Measurements from ENCODE around the gene SLC24A3.

SLC24A3 gene

DNA sequence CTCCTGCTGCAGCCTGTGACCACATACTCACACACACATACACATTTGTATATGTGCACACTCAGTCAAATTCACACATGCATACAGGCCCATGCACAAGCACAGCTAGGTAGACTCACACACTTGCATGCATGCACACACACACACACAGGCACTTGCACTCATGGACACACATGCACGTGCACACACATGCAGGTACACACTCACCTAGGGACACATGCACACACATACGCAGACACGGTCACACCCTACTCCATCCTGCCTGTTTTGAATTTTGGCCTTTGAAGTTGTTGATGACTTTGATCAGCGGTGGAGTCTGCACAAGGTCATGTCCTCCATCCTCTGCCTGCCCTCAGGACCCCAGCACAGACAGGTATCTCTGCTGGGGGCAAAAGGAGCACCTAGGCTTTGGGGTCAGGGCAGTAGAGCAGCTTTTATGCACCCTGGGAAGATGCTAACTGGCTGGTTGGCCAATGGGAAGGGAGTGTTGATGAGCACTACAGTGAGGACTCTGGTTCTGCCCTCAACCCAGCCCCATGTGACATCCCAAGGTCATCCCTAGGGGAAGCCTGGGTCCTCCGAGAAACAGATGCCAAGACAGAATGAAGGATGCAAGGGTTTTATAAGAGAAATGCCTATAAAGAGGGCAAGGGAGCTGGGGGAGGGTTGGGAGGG is 218.3 kb downstream of the SLC24A3 start:
- Histone ChIP-seq H2BK120ac (ENCODE audit: low read depth, low read length) (no peak overlapping the region), H3K79me2 (ENCODE audit: control insufficient read depth, insufficient read depth, low read length) (no peaks in the 10 kb centered on the region), H4K5ac (ENCODE audit: low read length) (no peak overlapping the region), H3K79me1 (ENCODE audit: low read length) (no peaks in the 10 kb centered on the region), H4K8ac (ENCODE audit: low read depth, low read length) (no peak overlapping the region), H3K27me3 (ENCODE audit: insufficient read depth, low read length, poor library complexity) (no peaks in the 10 kb centered on the region), H2BK5ac (ENCODE audit: low read length) (no peak overlapping the region), H3K4me1 (ENCODE audit: control insufficient read depth, low read depth, low read length) (peaks cover 5% of the 10 kb centered on the region), H3K4ac (ENCODE audit: low read depth, low read length) (no peak overlapping the region), H3K4me2 (ENCODE audit: low read length) (no peak overlapping the region), H3K4me3 (ENCODE audit: low read length) (no peak overlapping the region), H3K27ac (ENCODE audit: low read depth, low read length) (no peak overlapping the region), H3K36me3 (ENCODE audit: control insufficient read depth, insufficient read depth, low read length) (no peaks in the 10 kb centered on the region), H3K56ac (ENCODE audit: low read length) (no peak overlapping the region), H2BK15ac (replicated peaks; ENCODE audit: low read depth) (no peak overlapping the region), H3K9ac (ENCODE audit: low read length) (no peak overlapping the region), H2AK5ac (ENCODE audit: low read length) (no peak overlapping the region), H3K18ac (ENCODE audit: low read length) (no peak overlapping the region), H3K23ac (ENCODE audit: low read length) (no peak overlapping the region)
- no peak for DNase-seq
- no CpG with 5 or more reads among the region's 5 CpGs for WGBS (ENCODE audit: extremely low coverage, insufficient coverage, low lambda C conversion rate)

DNA sequence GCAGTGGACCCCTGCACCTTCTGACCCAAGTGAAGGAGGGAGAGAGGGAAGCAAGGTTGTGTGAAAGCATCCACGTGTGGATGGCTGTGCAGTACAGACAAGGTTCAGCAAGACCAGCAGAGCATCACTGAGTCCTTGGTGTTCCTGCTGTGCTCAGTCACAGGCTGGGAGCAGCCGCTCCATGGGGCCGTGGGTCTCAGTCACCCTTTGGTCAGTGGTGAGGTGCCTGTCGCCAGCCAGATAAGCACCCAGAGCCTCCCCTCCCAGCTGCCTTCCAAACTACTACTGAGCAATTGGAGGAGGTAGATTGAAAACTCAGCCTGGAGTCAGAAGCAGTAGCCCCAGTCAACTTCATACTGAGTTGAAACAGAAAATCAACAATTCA is 218.9 kb downstream of the SLC24A3 start:
- Histone ChIP-seq H3K79me1 (ENCODE audit: low read length) (no peaks in the 10 kb centered on the region), H3K56ac (ENCODE audit: low read length) (no peak overlapping the region), H3K9ac (ENCODE audit: low read length) (no peak overlapping the region), H3K23ac (ENCODE audit: low read length) (no peak overlapping the region), H3K4ac (ENCODE audit: low read depth, low read length) (no peak overlapping the region), H3K4me3 (ENCODE audit: low read length) (no peak overlapping the region), H4K5ac (ENCODE audit: low read length) (no peak overlapping the region), H3K79me2 (ENCODE audit: control insufficient read depth, insufficient read depth, low read length) (no peaks in the 10 kb centered on the region), H3K4me2 (ENCODE audit: low read length) (no peak overlapping the region), H2BK120ac (ENCODE audit: low read depth, low read length) (no peak overlapping the region), H3K4me1 (ENCODE audit: control insufficient read depth, low read depth, low read length) (peaks cover 5% of the 10 kb centered on the region), H2BK15ac (replicated peaks; ENCODE audit: low read depth) (no peak overlapping the region), H3K27ac (ENCODE audit: low read depth, low read length) (no peak overlapping the region), H4K8ac (ENCODE audit: low read depth, low read length) (no peak overlapping the region), H3K18ac (ENCODE audit: low read length) (no peak overlapping the region), H3K27me3 (ENCODE audit: insufficient read depth, low read length, poor library complexity) (no peaks in the 10 kb centered on the region), H3K36me3 (ENCODE audit: control insufficient read depth, insufficient read depth, low read length) (no peaks in the 10 kb centered on the region), H2AK5ac (ENCODE audit: low read length) (no peak overlapping the region), H2BK5ac (ENCODE audit: low read length) (no peak overlapping the region)
- no peak for DNase-seq
- no CpG with 5 or more reads among the region's 4 CpGs for WGBS (ENCODE audit: extremely low coverage, insufficient coverage, low lambda C conversion rate)

DNA sequence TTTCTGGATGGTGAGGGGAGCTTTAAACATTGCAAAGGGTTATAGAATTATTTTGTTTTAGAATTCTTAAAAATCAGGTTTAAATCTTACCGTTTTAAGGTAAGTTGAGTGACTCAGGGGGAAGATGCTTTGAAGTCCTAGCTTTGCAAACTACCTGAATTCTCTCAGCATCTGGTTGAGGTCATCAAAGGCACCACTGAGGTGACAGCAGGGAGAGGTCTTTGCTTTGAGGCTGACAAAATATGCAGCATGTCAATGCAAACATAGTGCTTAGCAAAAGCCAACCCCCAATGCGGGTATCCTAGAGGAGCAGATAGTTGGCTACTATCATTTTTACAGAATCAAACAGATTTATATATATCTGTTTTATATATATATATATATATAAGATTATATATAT is 219.5 kb downstream of the SLC24A3 start:
- no peak overlapping the region for H3K9ac ChIP-seq (ENCODE audit: low read length)
- no peaks in the 10 kb centered on the region for H3K79me1 ChIP-seq (ENCODE audit: low read length)
- H4K5ac ChIP-seq (ENCODE audit: low read length): no peak overlapping the region
- no CpG with 5 or more reads among the region's 2 CpGs for WGBS (ENCODE audit: extremely low coverage, insufficient coverage, low lambda C conversion rate)
- no peaks in the 10 kb centered on the region for H3K27me3 ChIP-seq (ENCODE audit: insufficient read depth, low read length, poor library complexity)
- H3K4me3 ChIP-seq (ENCODE audit: low read length): no peak overlapping the region
- no peak overlapping the region for H3K4me2 ChIP-seq (ENCODE audit: low read length)
- H3K4ac ChIP-seq (ENCODE audit: low read depth, low read length): no peak overlapping the region
- no peak overlapping the region for H4K8ac ChIP-seq (ENCODE audit: low read depth, low read length)
- no peak overlapping the region for H3K23ac ChIP-seq (ENCODE audit: low read length)
- H2BK5ac ChIP-seq (ENCODE audit: low read length): no peak overlapping the region
- DNase-seq: peak; percentile 56
- H3K27ac ChIP-seq (ENCODE audit: low read depth, low read length): no peak overlapping the region
- H3K36me3 ChIP-seq (ENCODE audit: control insufficient read depth, insufficient read depth, low read length): no peaks in the 10 kb centered on the region
- H2BK15ac ChIP-seq (replicated peaks; ENCODE audit: low read depth): no peak overlapping the region
- no peak overlapping the region for H3K56ac ChIP-seq (ENCODE audit: low read length)
- H3K18ac ChIP-seq (ENCODE audit: low read length): no peak overlapping the region
- no peak overlapping the region for H2BK120ac ChIP-seq (ENCODE audit: low read depth, low read length)
- H3K79me2 ChIP-seq (ENCODE audit: control insufficient read depth, insufficient read depth, low read length): no peaks in the 10 kb centered on the region
- peaks cover 5% of the 10 kb centered on the region for H3K4me1 ChIP-seq (ENCODE audit: control insufficient read depth, low read depth, low read length)
- no peak overlapping the region for H2AK5ac ChIP-seq (ENCODE audit: low read length)

DNA sequence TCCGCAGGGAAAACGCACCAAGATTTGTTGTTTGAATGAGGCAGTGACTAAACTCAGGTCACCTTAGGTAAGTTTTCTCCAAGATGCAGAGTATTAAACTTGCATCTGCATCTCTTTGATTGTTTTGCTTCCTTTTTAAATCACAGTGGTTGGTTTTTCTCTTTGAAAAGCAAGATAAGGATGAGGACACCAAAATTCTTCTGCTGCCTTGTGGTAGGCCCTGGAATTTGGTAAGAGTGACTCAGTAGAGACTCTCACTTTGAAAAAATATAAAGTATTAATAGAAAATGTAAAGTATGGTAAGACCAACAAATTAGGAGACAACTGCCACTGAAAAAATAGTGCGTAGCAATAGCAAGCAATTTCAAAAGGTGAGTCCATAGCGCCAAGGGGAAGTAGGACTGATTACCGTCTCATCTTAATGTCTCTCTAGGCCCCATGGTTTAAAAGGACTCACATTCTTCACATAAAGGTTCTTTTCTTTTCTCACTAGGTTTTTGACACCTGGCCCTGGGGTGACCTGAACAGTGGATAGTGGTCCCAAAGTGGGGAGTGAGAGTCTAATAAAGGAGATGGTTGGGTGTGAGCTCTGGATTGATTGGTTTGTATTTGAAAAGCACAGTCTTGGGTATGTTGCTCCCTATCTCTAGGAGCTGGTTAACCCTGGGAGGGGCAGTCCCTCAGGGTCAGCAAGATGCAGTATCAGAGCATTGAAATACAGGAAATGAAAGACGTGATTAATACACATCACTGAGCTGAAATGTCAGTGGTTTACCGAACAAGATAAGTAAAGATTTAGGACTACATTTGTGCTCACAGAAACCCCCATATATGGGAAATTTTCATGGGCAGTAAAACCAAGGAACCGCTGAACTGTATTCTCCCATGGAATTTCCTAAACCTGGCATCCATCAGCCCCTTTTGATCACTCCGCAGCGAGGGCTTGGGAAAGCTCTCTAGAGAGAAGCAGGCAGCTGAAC is 221.2 kb downstream of the SLC24A3 start:
- Histone ChIP-seq H3K27me3 (ENCODE audit: insufficient read depth, low read length, poor library complexity) (no peaks in the 10 kb centered on the region), H2BK120ac (ENCODE audit: low read depth, low read length) (no peak overlapping the region), H3K4me2 (ENCODE audit: low read length) (no peak overlapping the region), H4K5ac (ENCODE audit: low read length) (no peak overlapping the region), H2BK5ac (ENCODE audit: low read length) (no peak overlapping the region), H3K36me3 (ENCODE audit: control insufficient read depth, insufficient read depth, low read length) (no peaks in the 10 kb centered on the region), H4K8ac (ENCODE audit: low read depth, low read length) (no peak overlapping the region), H2AK5ac (ENCODE audit: low read length) (no peak overlapping the region), H3K4me1 (ENCODE audit: control insufficient read depth, low read depth, low read length) (peaks cover 1% of the 10 kb centered on the region), H3K4ac (ENCODE audit: low read depth, low read length) (no peak overlapping the region), H3K27ac (ENCODE audit: low read depth, low read length) (no peak overlapping the region), H3K18ac (ENCODE audit: low read length) (no peak overlapping the region), H3K23ac (ENCODE audit: low read length) (no peak overlapping the region), H2BK15ac (replicated peaks; ENCODE audit: low read depth) (no peak overlapping the region), H3K56ac (ENCODE audit: low read length) (no peak overlapping the region), H3K79me1 (ENCODE audit: low read length) (no peaks in the 10 kb centered on the region), H3K79me2 (ENCODE audit: control insufficient read depth, insufficient read depth, low read length) (no peaks in the 10 kb centered on the region), H3K9ac (ENCODE audit: low read length) (no peak overlapping the region), H3K4me3 (ENCODE audit: low read length) (no peak overlapping the region)
- no peak for DNase-seq
- WGBS (ENCODE audit: extremely low coverage, insufficient coverage, low lambda C conversion rate): no CpG with 5 or more reads among the region's 10 CpGs

DNA sequence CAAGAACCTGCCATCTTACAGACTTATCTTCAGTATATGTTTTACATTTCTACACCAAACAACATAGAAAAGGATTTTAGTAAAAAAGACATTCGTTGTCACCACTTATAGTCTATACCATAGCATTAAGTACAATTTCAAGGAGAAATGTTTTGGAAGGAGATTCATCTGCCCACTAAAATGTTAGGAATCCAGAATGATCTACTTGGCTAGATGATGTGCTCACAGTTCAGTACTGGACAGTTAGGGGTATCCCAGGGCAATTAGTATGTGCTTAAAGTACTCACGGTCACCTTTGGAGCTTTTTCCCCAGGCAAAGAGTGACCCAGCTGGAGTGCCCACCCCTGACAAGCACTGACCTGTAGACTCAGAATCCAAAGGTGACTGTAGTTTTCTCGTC is 222.9 kb downstream of the SLC24A3 start:
- H4K8ac ChIP-seq (ENCODE audit: low read depth, low read length): no peak overlapping the region
- no peak for DNase-seq
- H3K4me2 ChIP-seq (ENCODE audit: low read length): no peak overlapping the region
- H3K4me1 ChIP-seq (ENCODE audit: control insufficient read depth, low read depth, low read length): no peaks in the 10 kb centered on the region
- H2BK5ac ChIP-seq (ENCODE audit: low read length): no peak overlapping the region
- H3K79me1 ChIP-seq (ENCODE audit: low read length): no peaks in the 10 kb centered on the region
- H3K79me2 ChIP-seq (ENCODE audit: control insufficient read depth, insufficient read depth, low read length): no peaks in the 10 kb centered on the region
- no peak overlapping the region for H3K27ac ChIP-seq (ENCODE audit: low read depth, low read length)
- no peak overlapping the region for H3K9ac ChIP-seq (ENCODE audit: low read length)
- H3K4me3 ChIP-seq (ENCODE audit: low read length): no peak overlapping the region
- no CpG with 5 or more reads among the region's 3 CpGs for WGBS (ENCODE audit: extremely low coverage, insufficient coverage, low lambda C conversion rate)
- no peak overlapping the region for H4K5ac ChIP-seq (ENCODE audit: low read length)
- no peak overlapping the region for H2BK15ac ChIP-seq (replicated peaks; ENCODE audit: low read depth)
- H3K18ac ChIP-seq (ENCODE audit: low read length): no peak overlapping the region
- H2BK120ac ChIP-seq (ENCODE audit: low read depth, low read length): no peak overlapping the region
- no peaks in the 10 kb centered on the region for H3K36me3 ChIP-seq (ENCODE audit: control insufficient read depth, insufficient read depth, low read length)
- H3K23ac ChIP-seq (ENCODE audit: low read length): no peak overlapping the region
- no peak overlapping the region for H3K4ac ChIP-seq (ENCODE audit: low read depth, low read length)
- H2AK5ac ChIP-seq (ENCODE audit: low read length): no peak overlapping the region
- H3K27me3 ChIP-seq (ENCODE audit: insufficient read depth, low read length, poor library complexity): no peaks in the 10 kb centered on the region
- no peak overlapping the region for H3K56ac ChIP-seq (ENCODE audit: low read length)

Data from mesendoderm (in vitro differentiated cells).